Measurements from ENCODE around the gene PGS1.

PGS1 gene

DNA sequence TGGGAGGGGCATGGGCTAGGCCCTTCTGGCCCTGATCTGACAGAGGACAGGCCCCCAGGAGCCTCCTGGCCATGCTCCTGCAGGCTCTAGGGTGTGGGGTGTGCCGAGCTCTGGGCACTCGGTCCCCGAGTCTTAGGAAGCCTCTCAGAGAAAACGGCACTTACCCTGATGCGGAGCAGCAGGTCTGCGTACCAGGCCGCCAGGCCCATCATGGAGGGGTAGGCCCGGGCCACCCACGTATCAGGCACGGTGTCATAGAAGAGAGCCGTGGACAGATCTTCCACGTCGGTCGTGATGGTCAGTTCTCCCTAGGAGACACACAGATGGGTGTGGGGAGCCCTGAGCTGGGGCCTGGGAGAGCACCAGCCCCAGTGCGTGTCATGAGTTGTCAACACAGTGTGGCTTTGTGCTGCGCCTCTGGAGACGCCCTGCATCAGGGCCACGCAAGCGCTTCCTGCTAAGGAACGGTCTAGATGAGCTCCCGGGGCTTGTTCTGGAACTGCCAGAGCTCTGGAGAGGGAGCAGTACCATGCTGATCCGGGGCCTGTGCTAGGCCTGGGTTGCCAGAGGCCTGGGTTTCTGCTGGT is 47.9 kb downstream of the PGS1 start:
- H3K27ac Mint-ChIP-seq, result no peak overlapping the region
- H3K9me3 Mint-ChIP-seq, result no peaks in the 10 kb centered on the region
- peaks cover 13% of the 10 kb centered on the region for H3K4me1 Mint-ChIP-seq (ENCODE audit: low read depth)
- H3K27me3 Mint-ChIP-seq (ENCODE audit: low read depth), result no peaks in the 10 kb centered on the region
- H3K4me3 Mint-ChIP-seq, result no peak overlapping the region
- peaks cover 44% of the 10 kb centered on the region for H3K36me3 Mint-ChIP-seq (ENCODE audit: low read depth)

DNA sequence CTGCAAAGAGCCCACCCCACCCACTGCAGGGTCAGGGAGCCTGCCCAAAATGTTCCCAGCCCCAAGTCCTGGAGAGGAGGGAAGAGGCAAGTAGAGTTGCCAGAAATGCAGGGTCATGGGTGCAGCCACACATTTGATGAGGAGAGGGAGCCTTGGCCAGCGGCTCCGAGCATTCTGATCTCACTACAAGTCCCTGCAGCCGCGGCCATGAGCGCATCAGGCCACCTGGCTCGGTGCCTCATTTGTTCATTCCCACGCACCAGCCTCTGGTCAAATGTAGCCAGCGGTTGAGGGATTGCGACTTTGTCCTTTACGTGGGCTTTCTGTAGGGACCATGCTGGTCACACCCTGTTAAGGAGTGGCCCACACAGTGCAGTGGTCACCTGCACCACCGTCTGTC is 48.7 kb downstream of the PGS1 start:
- Mint-ChIP-seq H3K36me3 (ENCODE audit: low read depth) (peaks cover 39% of the 10 kb centered on the region), H3K27ac (peak overlapping the region; percentile 43), H3K4me3 (no peak overlapping the region), H3K27me3 (ENCODE audit: low read depth) (no peaks in the 10 kb centered on the region), H3K9me3 (no peaks in the 10 kb centered on the region), H3K4me1 (ENCODE audit: low read depth) (peaks cover 7% of the 10 kb centered on the region)

DNA sequence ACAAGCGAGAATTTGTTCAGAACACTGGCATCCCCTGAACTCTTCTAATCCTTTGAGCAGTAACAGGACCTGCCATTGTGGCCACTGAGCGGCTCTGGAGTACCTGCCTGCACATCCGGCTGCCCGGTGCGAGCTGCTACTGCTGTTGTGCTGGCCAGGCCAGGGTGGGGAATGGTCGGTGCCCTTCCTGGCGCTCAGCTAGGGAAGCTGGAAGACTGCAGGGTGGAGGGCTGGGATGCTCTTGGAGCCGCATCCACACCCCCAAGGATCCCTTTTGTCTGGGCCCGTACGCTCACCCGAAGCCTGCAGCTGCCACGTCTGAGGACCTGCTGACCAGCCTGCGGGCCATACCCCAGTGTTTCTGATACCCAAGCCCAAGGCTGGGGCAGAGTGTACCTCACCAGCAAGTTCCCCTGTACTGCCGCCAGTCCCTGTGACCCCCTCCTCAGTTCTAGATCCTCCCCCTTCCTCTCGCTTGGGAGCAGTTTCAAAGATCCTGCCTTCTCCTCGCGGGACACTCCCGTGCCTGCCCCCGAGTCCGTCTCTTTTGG is 49.7 kb downstream of the PGS1 start:
- Mint-ChIP-seq H3K27me3 (ENCODE audit: low read depth) (no peaks in the 10 kb centered on the region), H3K27ac (no peak overlapping the region), H3K36me3 (ENCODE audit: low read depth) (peaks cover 33% of the 10 kb centered on the region), H3K9me3 (no peaks in the 10 kb centered on the region), H3K4me3 (no peak overlapping the region), H3K4me1 (ENCODE audit: low read depth) (peaks cover 5% of the 10 kb centered on the region)

DNA sequence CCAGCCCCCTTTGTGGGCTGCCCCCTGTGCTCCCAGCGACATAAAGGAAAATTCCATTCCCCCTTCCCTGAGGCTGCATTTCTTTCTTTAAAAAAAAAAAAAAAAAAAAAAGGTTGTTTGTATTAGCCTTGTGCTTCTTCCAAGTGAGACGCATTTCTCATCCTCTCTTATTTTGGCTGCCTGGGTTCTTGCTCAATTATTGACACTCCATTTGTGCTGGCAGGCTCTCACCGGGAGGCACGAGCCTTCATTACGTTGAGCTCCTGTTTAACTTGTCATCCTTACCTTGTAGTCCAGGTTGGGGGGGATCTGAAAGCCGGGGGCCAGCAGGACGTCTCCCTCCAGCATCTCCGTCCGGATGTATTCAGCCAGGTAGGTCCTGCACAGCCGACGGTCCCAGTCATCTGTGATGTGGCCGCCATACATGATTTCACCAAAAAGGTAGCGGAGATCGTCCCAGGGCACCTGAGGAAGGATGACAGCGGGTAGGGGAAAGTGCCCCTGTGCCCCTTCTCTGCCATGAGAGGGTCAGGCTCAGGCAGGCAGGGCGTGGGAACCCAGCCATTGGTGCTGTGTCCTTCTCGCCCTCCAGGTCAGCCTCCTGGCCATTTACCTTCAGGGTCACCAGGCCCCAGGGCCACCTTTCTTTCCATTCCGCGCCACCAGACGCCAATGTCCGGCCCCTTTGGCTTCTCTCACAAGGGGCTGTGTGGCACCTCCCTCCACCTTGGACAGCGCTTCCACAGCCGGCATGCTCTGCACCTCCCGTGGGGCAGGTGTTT is 50.6 kb downstream of the PGS1 start:
- peaks cover 4% of the 10 kb centered on the region for H3K4me1 Mint-ChIP-seq (ENCODE audit: low read depth)
- H3K27ac Mint-ChIP-seq, result no peak overlapping the region
- H3K27me3 Mint-ChIP-seq (ENCODE audit: low read depth), result no peaks in the 10 kb centered on the region
- H3K9me3 Mint-ChIP-seq, result no peaks in the 10 kb centered on the region
- H3K36me3 Mint-ChIP-seq (ENCODE audit: low read depth), result peaks cover 30% of the 10 kb centered on the region
- no peak overlapping the region for H3K4me3 Mint-ChIP-seq

DNA sequence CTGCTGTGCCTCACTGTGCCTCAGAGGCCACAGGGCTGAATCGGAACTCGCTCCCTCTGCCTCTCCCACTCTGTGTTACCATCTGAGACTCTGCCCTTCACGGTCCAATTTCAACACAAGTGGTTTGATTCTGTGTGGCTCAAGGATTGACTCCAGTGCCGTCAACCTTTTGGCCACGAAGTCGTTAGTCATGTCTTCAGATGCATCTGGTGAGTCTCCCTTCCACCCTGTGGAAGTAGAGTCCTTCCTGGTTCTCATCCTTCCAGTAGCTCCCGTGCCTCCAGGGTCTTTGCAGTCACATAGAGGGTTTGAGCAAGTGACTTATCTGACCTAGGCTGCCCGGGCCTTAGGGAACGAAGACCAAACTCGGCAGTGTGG is 51.2 kb downstream of the PGS1 start:
- Mint-ChIP-seq H3K36me3 (ENCODE audit: low read depth) (peaks cover 26% of the 10 kb centered on the region), H3K27me3 (ENCODE audit: low read depth) (no peaks in the 10 kb centered on the region)

DNA sequence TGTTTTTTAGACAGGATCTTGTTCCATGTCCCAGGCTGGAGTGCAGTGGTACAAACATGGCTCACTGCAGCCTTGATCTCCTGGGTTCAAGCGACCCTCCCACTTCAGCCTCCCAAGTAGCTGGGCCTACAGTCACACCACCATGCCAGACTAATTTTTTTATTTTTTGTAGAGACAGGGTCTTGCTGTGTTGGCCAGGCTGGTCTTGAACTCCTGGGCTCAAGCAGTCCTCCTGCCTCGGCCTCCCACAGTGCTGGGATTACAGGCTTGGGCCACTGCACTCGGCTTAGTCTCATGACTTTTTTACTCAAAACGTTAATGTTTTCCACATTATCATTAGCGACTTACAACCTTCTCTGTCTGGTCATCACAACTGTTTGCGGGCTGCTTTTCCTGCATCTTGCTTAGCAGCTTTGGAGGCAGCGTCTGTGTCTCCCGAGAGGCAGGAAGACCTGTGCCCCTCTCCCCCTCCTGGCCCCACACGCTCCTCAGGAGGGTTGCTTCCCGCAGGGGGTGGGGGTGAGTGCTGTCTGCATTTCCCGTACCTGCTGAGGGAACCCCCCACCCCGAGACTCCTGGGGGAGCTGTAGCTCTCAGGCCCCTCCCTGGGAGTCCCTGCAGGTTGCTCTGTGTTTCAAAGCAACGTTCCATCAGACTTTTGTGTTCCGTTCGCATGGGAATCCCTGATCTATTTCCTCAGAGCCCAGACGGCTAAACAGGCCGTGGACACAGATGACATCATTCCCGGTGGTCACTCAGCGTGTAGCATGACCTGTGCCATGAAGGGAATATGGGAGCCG is 52.6 kb downstream of the PGS1 start:
- Mint-ChIP-seq H3K27me3 (ENCODE audit: low read depth) (no peaks in the 10 kb centered on the region), H3K4me1 (ENCODE audit: low read depth) (no peaks in the 10 kb centered on the region), H3K4me3 (no peak overlapping the region), H3K36me3 (ENCODE audit: low read depth) (peaks cover 20% of the 10 kb centered on the region), H3K27ac (no peak overlapping the region), H3K9me3 (no peaks in the 10 kb centered on the region)

More for the DNA sequence above, 51.2 kb downstream of the PGS1 start:
- Mint-ChIP-seq H3K9me3 (no peaks in the 10 kb centered on the region), H3K4me3 (no peak overlapping the region), H3K27ac (no peak overlapping the region), H3K4me1 (ENCODE audit: low read depth) (no peaks in the 10 kb centered on the region)

DNA sequence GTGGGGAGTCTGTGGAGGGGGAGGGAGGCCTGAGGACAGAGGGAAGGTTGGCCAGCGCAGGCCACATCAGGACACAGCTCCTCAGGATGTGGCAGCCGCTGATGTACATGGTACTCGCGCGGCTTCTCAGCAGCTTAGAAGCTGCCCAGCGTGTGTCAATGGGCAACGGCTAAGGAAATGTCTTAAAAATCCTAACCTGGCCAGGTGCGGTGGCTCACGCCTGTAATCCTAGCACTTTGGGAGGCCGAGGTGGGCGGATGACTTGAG is 53.2 kb downstream of the PGS1 start:
- Mint-ChIP-seq H3K27me3 (ENCODE audit: low read depth) (no peaks in the 10 kb centered on the region), H3K4me3 (no peak overlapping the region), H3K4me1 (ENCODE audit: low read depth) (no peaks in the 10 kb centered on the region), H3K9me3 (no peaks in the 10 kb centered on the region), H3K36me3 (ENCODE audit: low read depth) (peaks cover 20% of the 10 kb centered on the region), H3K27ac (no peak overlapping the region)

DNA sequence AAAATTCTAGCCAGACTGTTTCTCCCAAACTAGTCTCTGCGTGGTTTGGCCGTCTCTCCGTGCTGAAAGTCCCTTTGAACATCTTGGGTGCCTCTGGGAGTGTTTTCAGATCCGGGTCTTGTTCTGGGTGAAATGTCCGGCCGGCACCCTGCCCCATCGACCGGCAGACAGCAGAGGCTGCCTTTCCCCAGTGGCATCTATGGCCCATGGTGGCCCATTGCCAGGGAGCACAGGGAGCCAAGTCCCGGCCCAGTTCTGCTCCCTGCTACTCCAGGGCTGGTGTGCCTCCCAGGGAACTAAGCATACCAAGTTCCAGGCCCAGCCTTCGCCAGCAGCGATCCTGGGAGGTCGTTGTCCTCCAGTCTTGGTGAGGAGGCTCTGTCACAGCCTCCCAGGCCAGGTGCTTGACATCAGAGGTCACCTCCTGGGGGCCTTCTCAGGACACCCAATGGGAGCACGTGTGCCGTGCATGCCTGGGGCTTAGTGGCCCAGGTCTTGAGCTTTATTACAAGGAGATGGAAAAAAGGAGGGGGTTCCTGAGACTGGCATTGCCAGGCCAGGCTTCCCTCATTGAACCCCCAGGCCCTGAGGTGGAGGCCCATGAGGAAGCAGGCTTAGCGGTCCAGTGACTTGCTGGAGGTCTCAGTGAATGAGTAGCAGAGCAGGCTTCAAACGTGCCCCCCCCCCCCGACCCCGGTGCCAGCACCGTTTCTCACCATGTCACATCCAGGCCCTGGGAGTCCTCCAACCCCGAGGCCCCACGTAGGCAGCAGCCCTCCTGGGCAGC is 54.0 kb downstream of the PGS1 start:
- Mint-ChIP-seq H3K36me3 (ENCODE audit: low read depth) (peaks cover 15% of the 10 kb centered on the region), H3K27ac (no peak overlapping the region), H3K27me3 (ENCODE audit: low read depth) (no peaks in the 10 kb centered on the region), H3K4me1 (ENCODE audit: low read depth) (no peaks in the 10 kb centered on the region), H3K9me3 (no peaks in the 10 kb centered on the region), H3K4me3 (no peak overlapping the region)

GRCh38 chr17:78433013-78433727 is 54.7 kb downstream of the PGS1 start:
- H3K4me1 Mint-ChIP-seq (ENCODE audit: low read depth), result peaks cover 2% of the 10 kb centered on the region
- peaks cover 14% of the 10 kb centered on the region for H3K36me3 Mint-ChIP-seq (ENCODE audit: low read depth)
- H3K27me3 Mint-ChIP-seq (ENCODE audit: low read depth), result no peaks in the 10 kb centered on the region
- no peaks in the 10 kb centered on the region for H3K9me3 Mint-ChIP-seq
- H3K27ac Mint-ChIP-seq, result no peak overlapping the region
- H3K4me3 Mint-ChIP-seq, result no peak overlapping the region

DNA sequence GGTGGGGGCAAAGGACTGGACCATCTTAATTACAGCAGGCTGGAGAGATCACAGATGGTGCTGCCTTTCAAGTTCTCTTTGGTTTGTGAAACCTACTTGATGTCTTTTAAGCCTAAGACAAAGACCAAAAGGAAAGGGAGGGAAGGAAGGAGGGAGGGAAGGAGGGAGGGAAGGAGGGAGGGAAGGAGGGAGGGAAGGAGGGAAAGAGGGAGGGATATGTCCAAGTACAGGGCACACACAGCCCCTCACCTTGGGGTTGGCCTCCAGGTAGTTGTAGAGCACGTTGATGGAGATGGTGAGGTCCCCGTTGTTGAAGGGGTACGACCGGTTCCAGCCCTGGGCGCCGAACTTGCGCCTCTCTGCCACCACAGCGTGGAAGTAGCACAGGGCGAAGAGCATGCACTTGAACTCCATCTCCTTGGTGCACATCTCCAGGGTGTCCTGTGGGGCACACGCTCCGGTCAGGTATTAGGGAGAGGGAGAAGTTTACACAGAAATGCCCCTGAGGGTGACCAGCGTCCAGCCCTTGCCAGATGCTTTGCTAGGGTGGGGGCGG is 55.4 kb downstream of the PGS1 start:
- Mint-ChIP-seq H3K27me3 (ENCODE audit: low read depth) (no peaks in the 10 kb centered on the region), H3K27ac (no peak overlapping the region), H3K4me1 (ENCODE audit: low read depth) (peaks cover 2% of the 10 kb centered on the region), H3K36me3 (ENCODE audit: low read depth) (peaks cover 10% of the 10 kb centered on the region), H3K9me3 (no peaks in the 10 kb centered on the region), H3K4me3 (no peak overlapping the region)

- Mint-ChIP-seq H3K27me3 (ENCODE audit: low read depth) (no peaks in the 10 kb centered on the region), H3K9me3 (no peaks in the 10 kb centered on the region), H3K27ac (no peak overlapping the region), H3K36me3 (ENCODE audit: low read depth) (peaks cover 7% of the 10 kb centered on the region), H3K4me3 (no peak overlapping the region), H3K4me1 (ENCODE audit: low read depth) (peaks cover 2% of the 10 kb centered on the region)
These were observed 56.2 kb downstream of the PGS1 start for GRCh38 chr17:78434455-78435329.

DNA sequence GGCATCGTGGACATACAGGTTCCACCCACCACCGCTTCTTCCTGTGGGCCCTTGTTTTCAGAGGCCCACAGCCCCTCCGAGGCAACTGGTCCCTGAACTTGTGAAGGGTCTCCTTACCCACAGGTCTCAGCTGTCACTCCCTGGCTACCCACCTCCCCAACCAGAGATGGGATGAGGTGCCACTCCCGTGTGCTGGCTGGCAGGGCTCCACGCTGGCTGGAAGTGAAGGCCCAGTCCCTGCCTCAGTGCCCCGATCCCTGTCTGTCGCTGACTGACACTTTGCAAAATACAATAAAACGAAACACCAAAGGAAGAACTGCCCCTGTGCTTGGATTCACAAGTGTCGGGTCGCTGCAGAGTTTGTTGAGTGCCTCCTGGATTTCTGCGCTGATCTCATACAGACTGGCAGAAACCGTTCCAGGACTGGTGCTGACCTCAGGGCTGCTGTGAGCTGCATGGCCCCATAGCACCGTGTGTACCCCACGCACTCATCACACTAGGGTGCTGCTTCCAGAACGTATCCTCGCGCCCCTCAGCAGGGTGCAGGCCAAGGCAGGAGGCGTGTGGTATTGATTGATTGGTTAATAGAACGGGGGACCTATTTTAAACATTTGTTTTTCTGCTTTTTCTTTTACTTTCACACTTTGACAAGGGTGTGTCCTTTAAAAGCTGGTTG is 57.0 kb downstream of the PGS1 start:
- Mint-ChIP-seq H3K4me1 (ENCODE audit: low read depth) (peaks cover 2% of the 10 kb centered on the region), H3K27ac (no peak overlapping the region), H3K27me3 (ENCODE audit: low read depth) (no peaks in the 10 kb centered on the region), H3K36me3 (ENCODE audit: low read depth) (peaks cover 3% of the 10 kb centered on the region), H3K4me3 (no peak overlapping the region), H3K9me3 (no peaks in the 10 kb centered on the region)

Data from T-helper 1 cell treated with Interleukin-12 subunit alpha and Interleukin-12 subunit beta and Interleukin-4 antibody, amounts not matched to agents 30 μg/mL and 1 μg/mL, for 36 hours (primary cell).